ENCODE measurements around the gene CAMK1D.

DNA sequence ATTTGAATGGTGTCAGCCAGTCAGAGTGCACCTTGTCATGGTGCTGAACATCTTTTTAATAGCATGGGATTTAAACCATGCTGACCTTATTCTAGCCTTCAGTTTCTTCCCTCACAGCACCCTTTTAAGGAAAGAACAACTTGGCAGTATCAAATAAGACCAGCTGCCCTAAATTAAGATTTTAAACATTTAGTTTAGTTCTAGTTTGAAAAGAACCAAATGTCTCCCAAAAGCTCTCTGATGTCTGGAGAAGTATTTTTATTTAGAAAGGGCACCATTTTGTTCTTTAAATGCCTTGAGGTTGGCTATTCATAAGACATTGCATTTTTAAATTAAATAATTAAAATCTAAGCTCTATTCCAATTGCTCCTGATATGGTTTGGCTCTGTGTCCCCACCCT lies 531.1 kb downstream of the CAMK1D start:
- TF ChIP-seq, protein P1, sequence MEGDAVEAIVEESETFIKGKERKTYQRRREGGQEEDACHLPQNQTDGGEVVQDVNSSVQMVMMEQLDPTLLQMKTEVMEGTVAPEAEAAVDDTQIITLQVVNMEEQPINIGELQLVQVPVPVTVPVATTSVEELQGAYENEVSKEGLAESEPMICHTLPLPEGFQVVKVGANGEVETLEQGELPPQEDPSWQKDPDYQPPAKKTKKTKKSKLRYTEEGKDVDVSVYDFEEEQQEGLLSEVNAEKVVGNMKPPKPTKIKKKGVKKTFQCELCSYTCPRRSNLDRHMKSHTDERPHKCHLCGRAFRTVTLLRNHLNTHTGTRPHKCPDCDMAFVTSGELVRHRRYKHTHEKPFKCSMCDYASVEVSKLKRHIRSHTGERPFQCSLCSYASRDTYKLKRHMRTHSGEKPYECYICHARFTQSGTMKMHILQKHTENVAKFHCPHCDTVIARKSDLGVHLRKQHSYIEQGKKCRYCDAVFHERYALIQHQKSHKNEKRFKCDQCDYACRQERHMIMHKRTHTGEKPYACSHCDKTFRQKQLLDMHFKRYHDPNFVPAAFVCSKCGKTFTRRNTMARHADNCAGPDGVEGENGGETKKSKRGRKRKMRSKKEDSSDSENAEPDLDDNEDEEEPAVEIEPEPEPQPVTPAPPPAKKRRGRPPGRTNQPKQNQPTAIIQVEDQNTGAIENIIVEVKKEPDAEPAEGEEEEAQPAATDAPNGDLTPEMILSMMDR (IDR thresholded peaks at IDR 0.05): no peak
- no peak for TF ChIP-seq POLR2A (IDR thresholded peaks at IDR 0.05)
